Natural killer cell (primary cell): ENCODE data around the gene CD164L2. TPM values are rescaled to one million over a fixed set of nuclear protein-coding genes. Genes with fewer than 3 reads are reported as not detected.
A peak's percentile ranks its signal among the peaks of the same experiment; 100 is the strongest.

ENCODE experiments used
- ATAC-seq, 3 donors: fragments of 150-1000 bp in 2 of 3; fragments of 200-7000 bp in 1 of 3; cut with Tn5 transposase; 1 replicate in 1 of 3; 2 replicates in 2 of 3; pipeline ENCODE4 v1.10.0; 2021; ENCODE audit warnings: mild to moderate bottlenecking in 2 of 3, moderate library complexity in 2 of 3
- DNase-seq, 2 donors: peaks; one replicate each; pipeline versions ENCODE4 v3.0.0 to v3.0.0-alpha.2; 2013 to 2021; ENCODE audit warnings: mixed read lengths in 1 of 2
- H3K27ac ChIP-seq: one replicate; pipeline ENCODE4 v1.5.1; 2013; ENCODE audit warnings: mild to moderate bottlenecking, low read length
- H3K27me3 ChIP-seq: one replicate; pipeline ENCODE4 v1.6.1; 2013; ENCODE audit warnings: low read length; ENCODE audit not compliant: control insufficient read depth, insufficient read depth
- H3K36me3 ChIP-seq: one replicate; pipeline ENCODE4 v1.6.1; 2013; ENCODE audit warnings: low read length; ENCODE audit not compliant: control insufficient read depth, insufficient read depth
- H3K4me1 ChIP-seq: one replicate; pipeline ENCODE4 v1.6.1; 2013; ENCODE audit warnings: low read length; ENCODE audit not compliant: control insufficient read depth, insufficient read depth
- H3K4me3 ChIP-seq: one replicate; pipeline ENCODE4 v1.5.1; 2013; ENCODE audit warnings: low read length
- H3K9me3 ChIP-seq: one replicate; pipeline ENCODE4 v1.6.1; 2013; ENCODE audit warnings: low read length; ENCODE audit not compliant: control insufficient read depth, insufficient read depth
- H3K27ac Mint-ChIP-seq, 2 donors: one replicate each; pipeline ENCODE4 v1.8.0; 2022; ENCODE audit warnings: mild to moderate bottlenecking in 2 of 2, mixed read lengths in 2 of 2, moderate library complexity in 1 of 2
- H3K27me3 Mint-ChIP-seq, 2 donors: one replicate each; pipeline ENCODE4 v1.8.0; 2022; ENCODE audit warnings: low read depth in 2 of 2, mixed read lengths in 2 of 2
- H3K36me3 Mint-ChIP-seq: one replicate; pipeline ENCODE4 v1.8.0; 2022; ENCODE audit warnings: mixed read lengths
- H3K4me1 Mint-ChIP-seq, 2 donors: one replicate each; pipeline ENCODE4 v1.8.0; 2022; ENCODE audit warnings: mixed read lengths in 2 of 2
- H3K4me3 Mint-ChIP-seq: one replicate; pipeline ENCODE4 v1.8.0; 2022; ENCODE audit warnings: mild to moderate bottlenecking, moderate library complexity, mixed read lengths
- H3K9me3 Mint-ChIP-seq, 2 donors: one replicate each; pipeline ENCODE4 v1.8.0; 2022; ENCODE audit warnings: mixed read lengths in 2 of 2
- WGBS: methylation state at CpG from one replicate; pipeline ENCODE4 v1.1.7; 2013; ENCODE audit warnings: missing lambda C conversion rate; ENCODE audit not compliant: insufficient coverage; 5-methylcytosine and 5-hydroxymethylcytosine counted together
- intact Hi-C: fragments of 100-400 bp; cut with micrococcal nuclease; formaldehyde crosslinking; loops from one replicate; pipeline ENCODE4 v1.14.2; 2022
- total RNA-seq, 4 donors: library from RNA; stranded (reverse); fragments of 120-200 nt in 1 of 4; gene quantifications; one replicate each; pipeline versions ENCODE4 v1.2.3 to v1.2.4, GENCODE V29; 2013 to 2022
- TF ChIP-seq, protein P1 (sequence below): fragments of 200-600 bp; IDR thresholded peaks from one replicate; pipeline ENCODE4 v1.8.0; 2022; ENCODE audit warnings: antibody characterized with exemption

CD164L2 gene
- total RNA-seq, 3 donors from 2014 or later (not counting 1 experiment from before 2014, with no cell fraction given) = 0.40 TPM; not detected in 2

DNA sequence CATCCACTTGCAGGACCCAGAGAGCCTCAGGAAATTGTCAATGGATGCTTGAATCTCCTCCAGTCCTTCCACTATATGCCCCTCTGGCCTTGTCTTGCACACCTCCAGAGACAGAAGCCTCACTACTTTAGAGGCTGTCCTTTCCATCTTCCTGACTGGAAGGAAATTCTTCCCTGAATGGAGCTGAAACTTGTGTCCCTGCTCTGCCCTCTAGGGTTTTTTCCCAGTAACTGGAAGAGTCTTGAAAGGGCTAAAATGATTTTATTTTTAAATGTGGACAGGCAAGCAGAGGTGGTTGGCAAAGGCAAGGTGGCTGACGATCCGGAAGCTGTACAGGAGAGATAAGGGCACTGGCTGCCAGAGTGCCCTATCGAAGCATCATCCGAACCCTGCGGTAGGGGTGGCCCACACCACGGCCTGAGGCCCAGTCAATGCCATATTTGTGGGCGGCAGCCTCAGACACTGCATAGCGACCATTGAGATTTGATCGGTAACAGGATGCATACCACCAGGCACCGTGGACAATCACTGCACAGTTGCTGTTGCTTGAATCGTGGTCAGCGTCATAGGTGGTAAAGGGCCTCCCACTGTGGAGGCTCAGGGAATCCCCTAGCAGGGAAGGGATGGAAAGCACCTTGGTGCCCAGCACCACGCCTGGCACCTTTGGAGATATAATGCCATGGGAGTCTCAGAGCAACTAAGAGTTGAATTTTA, 14.1 kb downstream of the CD164L2 start:
- H3K4me3 ChIP-seq = no peak overlapping the region
- ATAC-seq (peak; percentile 32 to 81 (median 61)), DNase-seq (peak in 1 of 2 donors; percentile 56)
- no peaks in the 10 kb centered on the region for H3K27me3 ChIP-seq
- Mint-ChIP-seq H3K4me3 (no peak overlapping the region), H3K27ac (peak overlapping the region in 1 of 2 donors; percentile 25), H3K4me1 (peaks cover 12 to 37% of the 10 kb centered on the region in 2 donors), H3K9me3 (no peaks in the 10 kb centered on the region), H3K27me3 (no peaks in the 10 kb centered on the region), H3K36me3 (no peaks in the 10 kb centered on the region)
- H3K27ac ChIP-seq = peak overlapping the region; percentile 79
- TF ChIP-seq, protein P1, sequence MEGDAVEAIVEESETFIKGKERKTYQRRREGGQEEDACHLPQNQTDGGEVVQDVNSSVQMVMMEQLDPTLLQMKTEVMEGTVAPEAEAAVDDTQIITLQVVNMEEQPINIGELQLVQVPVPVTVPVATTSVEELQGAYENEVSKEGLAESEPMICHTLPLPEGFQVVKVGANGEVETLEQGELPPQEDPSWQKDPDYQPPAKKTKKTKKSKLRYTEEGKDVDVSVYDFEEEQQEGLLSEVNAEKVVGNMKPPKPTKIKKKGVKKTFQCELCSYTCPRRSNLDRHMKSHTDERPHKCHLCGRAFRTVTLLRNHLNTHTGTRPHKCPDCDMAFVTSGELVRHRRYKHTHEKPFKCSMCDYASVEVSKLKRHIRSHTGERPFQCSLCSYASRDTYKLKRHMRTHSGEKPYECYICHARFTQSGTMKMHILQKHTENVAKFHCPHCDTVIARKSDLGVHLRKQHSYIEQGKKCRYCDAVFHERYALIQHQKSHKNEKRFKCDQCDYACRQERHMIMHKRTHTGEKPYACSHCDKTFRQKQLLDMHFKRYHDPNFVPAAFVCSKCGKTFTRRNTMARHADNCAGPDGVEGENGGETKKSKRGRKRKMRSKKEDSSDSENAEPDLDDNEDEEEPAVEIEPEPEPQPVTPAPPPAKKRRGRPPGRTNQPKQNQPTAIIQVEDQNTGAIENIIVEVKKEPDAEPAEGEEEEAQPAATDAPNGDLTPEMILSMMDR = no peak
- peaks cover 54% of the 10 kb centered on the region for H3K4me1 ChIP-seq
- intact Hi-C loops = no loop called here
- no peaks in the 10 kb centered on the region for H3K36me3 ChIP-seq
- H3K9me3 ChIP-seq = no peaks in the 10 kb centered on the region
- 25% methylated on average over 13 of the region's 13 CpGs for WGBS

DNA sequence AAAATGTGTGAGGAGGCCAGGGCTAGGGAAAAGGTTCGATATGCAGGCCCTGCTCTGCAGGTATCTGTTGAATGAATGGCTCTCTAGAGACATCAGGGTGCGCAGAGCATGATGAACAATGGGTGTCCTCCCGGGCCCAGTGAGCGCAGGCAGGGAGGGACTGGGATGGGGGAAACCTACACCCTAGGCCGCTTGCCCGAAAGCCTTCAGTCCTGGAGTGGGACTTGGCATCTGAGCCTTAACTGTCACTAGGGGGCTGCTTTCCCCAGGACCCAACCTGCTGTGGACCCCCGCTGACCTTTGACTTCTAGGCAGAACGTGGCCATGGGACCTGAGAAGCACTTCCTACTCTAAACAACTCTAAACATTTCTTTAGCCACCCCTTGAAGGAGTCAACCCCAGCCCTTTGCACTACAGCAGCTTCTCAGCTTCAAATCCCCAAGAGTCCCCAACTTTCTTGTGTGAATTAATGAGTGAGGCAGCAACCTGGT, 15.9 kb downstream of the CD164L2 start:
- TF ChIP-seq, protein P1 = no peak
- WGBS = 78% methylated on average over 8 of the region's 8 CpGs
- no peaks in the 10 kb centered on the region for H3K9me3 Mint-ChIP-seq
- intact Hi-C loops = no loop called here
- no peaks in the 10 kb centered on the region for H3K9me3 ChIP-seq
- peak overlapping the region; percentile 72 for H3K4me3 Mint-ChIP-seq
- no peaks in the 10 kb centered on the region for H3K36me3 ChIP-seq
- no peak for ATAC-seq
- H3K36me3 Mint-ChIP-seq = no peaks in the 10 kb centered on the region
- DNase-seq = no peak
- no peak overlapping the region for H3K4me3 ChIP-seq
- no peaks in the 10 kb centered on the region for H3K27me3 ChIP-seq
- peak overlapping the region in 1 of 2 donors; percentile 70 for H3K27ac Mint-ChIP-seq
- H3K27me3 Mint-ChIP-seq = no peaks in the 10 kb centered on the region
- no peak overlapping the region for H3K27ac ChIP-seq
- peaks cover 12 to 38% of the 10 kb centered on the region in 2 donors for H3K4me1 Mint-ChIP-seq
- H3K4me1 ChIP-seq = peaks cover 54% of the 10 kb centered on the region

DNA sequence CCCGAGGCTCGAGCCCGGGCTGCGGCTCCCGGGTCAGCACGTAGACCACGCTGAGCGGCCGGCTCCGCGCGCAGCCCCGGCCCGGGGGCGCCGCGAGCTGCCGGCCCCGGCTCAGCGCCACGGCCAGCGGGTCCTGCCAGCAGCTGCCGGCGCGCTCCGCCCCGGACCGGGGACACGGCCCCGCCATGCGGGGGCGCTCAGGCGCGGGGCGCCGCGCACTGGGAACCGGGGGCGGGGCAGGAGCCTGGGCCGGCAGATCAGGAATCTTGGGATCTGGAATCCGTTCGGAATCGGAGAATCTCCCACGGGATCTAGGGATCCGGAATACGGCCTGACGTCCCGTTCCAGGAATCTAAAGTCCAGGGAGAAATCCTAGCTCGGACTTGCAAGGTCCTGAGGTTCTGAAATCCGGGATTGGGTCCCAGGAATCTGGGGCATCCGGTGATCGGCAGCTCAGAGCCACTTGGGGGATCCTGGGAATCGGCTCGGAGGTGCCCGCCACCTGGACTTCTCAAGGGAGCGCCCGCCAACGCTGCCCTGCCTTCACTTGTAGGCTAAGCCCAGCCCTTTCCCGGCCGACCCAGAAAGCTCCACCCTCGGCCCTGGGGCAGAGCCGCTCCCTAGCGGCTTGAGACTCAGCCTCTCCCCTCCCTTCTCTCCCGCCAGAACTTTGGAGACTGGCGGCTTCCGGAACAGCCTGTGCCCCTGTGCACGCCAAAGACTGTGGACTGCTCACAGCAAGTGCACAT, 16.5 kb downstream of the CD164L2 start, which contains the start of gene MAP3K6:
Gene MAP3K6 (minus strand): TSS at position 551 of the 749 bp plus-strand sequence. CDS start 364 bp downstream, at position 187.
- no peaks in the 10 kb centered on the region for H3K27me3 ChIP-seq
- Mint-ChIP-seq H3K9me3 (no peaks in the 10 kb centered on the region), H3K27ac (peak within 1 kb of the TSS; percentile 41 to 82), H3K4me3 (peak within 1 kb of the TSS; percentile 92), H3K4me1 (peaks cover 12 to 38% of the 10 kb centered on the region in 2 donors), H3K36me3 (no peaks in the 10 kb centered on the region), H3K27me3 (no peaks in the 10 kb centered on the region)
- H3K27ac ChIP-seq = peak within 1 kb of the TSS; percentile 26
- 3% methylated on average over 67 of the region's 67 CpGs for WGBS
- DNase-seq = peak; percentile 48 to 72
- H3K4me3 ChIP-seq = peak within 1 kb of the TSS; percentile 66
- H3K9me3 ChIP-seq = no peaks in the 10 kb centered on the region
- peak; percentile 47 to 55 (median 49) for ATAC-seq
- H3K4me1 ChIP-seq = peaks cover 54% of the 10 kb centered on the region
- TF ChIP-seq, protein P1 = peak; percentile 38
- intact Hi-C loops = no loop called here
- no peaks in the 10 kb centered on the region for H3K36me3 ChIP-seq
